ENCODE measurements around the gene HOXC10. TPM values are rescaled to one million over a fixed set of nuclear protein-coding genes. Genes with fewer than 3 reads are reported as not detected.

HOXC10 gene
- total RNA-seq, 1 donor from 2014 or later, result 15.7 TPM

DNA sequence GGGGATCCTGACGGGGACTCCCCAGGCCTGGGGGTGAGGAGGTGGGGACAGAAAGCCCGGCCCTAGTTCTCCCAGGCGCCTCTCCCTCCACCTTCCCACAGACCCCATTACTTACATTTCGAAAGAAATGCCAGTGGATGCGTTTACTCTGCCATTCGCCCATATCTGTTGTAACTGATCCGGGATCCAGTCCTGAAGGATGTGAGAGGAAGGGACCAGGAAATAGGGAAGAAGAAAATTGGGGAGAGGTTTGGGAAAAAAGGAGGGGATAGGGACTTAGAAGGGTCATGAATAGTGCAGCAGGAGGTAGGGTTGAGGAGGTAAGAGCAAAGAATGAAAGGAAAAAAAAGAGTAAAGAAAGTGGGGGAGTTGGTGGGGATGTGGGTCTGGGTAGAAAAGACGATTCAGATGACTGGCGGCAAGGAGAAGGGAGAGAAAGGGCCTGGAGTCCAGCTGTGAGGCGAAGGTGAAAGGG, 29.1 kb upstream of the HOXC10 start:
- TF ChIP-seq CTCF (conservative IDR thresholded peaks at IDR 0.05; ENCODE audit: low read depth, low read length), result no peak
- no peak overlapping the region for H3K4me3 ChIP-seq (ENCODE audit: low read depth, low read length)
- no peak for DNase-seq (ENCODE audit: low read depth)

DNA sequence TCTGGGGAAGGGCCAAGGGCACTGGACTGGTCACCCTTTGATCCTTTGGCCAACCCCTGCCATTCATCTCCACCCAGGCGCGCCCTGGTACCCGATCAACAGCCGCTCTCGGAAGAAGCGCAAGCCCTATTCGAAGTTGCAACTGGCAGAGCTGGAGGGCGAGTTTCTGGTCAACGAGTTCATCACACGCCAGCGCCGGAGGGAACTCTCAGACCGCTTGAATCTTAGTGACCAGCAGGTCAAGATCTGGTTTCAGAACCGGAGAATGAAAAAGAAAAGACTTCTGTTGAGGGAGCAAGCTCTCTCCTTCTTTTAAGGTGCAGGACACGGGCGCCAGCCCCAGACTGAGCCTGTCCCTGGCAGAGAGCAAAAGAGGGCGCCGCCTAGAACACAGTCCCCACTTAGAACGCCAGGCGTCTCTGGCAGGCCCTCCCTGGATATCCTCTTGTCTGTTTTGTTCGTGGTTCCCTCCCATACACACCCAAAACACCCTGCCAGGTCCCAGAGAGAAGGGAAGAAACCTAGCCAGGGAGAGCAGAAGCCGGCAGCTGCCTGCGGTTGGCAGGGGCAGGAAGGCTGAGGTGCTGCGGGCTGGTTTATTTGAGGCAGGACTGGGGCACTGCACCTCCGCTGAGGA, 28.6 kb upstream of the HOXC10 start:
- H3K4me3 ChIP-seq (ENCODE audit: low read depth, low read length), result no peak overlapping the region
- no peak for TF ChIP-seq CTCF (conservative IDR thresholded peaks at IDR 0.05; ENCODE audit: low read depth, low read length)
- no peak for DNase-seq (ENCODE audit: low read depth)

GRCh38 chr12:53956914-53957536, 27.9 kb upstream of the HOXC10 start:
- DNase-seq (ENCODE audit: low read depth), result no peak
- no peak overlapping the region for H3K4me3 ChIP-seq (ENCODE audit: low read depth, low read length)
- TF ChIP-seq CTCF (conservative IDR thresholded peaks at IDR 0.05; ENCODE audit: low read depth, low read length), result no peak

GRCh38 chr12:53958128-53958527, 26.8 kb upstream of the HOXC10 start:
- DNase-seq (ENCODE audit: low read depth), result no peak
- H3K4me3 ChIP-seq (ENCODE audit: low read depth, low read length), result no peak overlapping the region
- no peak for TF ChIP-seq CTCF (conservative IDR thresholded peaks at IDR 0.05; ENCODE audit: low read depth, low read length)

DNA sequence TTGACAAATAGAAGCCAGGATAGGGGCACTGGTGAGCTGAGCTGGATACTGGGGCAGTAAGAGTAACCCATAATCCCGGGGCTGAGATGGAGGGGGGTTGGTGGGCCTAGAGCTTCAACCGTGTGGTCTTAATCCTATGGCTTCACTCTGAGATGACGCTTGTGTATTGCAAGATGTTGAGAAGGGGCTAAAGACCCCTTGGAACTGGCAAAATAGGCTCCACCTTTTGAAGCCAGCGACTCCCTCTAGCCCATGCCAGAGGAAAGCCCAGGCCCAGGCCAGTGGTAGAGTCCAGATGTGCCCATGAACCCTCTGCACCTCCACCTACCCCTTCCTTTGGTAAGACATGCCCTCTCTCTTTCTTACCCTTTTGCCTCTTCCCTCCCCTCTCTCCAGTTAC, 25.6 kb upstream of the HOXC10 start:
- no peak for TF ChIP-seq CTCF (conservative IDR thresholded peaks at IDR 0.05; ENCODE audit: low read depth, low read length)
- DNase-seq (ENCODE audit: low read depth), result no peak
- no peak overlapping the region for H3K4me3 ChIP-seq (ENCODE audit: low read depth, low read length)

DNA sequence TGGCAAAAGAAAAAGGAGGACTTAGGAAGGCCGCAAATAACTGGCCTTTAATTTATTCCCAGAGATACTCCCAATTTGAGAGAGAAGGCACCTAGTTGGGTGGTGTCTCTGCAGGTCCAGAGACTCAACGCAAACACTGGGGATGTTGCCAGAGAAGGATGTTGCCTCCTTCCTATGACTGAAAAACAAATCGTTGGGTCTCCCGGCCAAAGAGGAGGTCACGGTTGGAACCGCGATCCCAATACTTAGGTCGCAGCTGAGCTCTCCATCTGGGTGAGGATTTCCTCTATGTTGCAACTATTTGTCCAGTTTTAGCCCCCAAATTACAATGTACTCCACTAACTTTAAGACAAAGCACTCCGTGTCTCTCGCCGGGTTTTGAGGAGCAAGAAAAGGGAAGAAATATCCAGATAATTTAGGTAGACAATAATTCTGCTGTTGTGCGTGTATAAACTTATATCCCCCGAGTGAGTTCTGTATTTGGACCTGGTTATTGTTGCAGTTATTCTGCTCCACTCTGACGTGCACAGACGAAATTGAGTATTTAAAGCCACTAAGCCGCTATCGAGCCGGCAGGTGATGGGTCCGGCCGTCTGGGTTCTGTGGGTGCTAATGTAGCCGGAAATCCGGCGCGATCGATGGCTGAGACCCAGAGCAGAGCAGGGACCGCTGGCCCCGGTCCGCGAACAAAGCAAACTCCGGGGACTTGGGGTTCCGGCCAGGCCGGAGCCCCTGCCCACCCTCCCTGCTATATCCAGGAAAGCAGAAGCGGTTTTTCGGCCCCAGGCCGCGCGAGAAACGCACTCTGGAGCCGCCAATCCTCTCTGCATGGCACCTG, 24.5 kb upstream of the HOXC10 start:
- no peak for TF ChIP-seq CTCF (conservative IDR thresholded peaks at IDR 0.05; ENCODE audit: low read depth, low read length)
- H3K4me3 ChIP-seq (ENCODE audit: low read depth, low read length), result no peak overlapping the region
- no peak for DNase-seq (ENCODE audit: low read depth)

Data from epithelial cell of proximal tubule (primary cell).